ENCODE measurements around the gene FAM107A. TPM values are rescaled to one million over a fixed set of nuclear protein-coding genes. Genes with fewer than 3 reads are reported as not detected.

FAM107A gene
- polyA plus RNA-seq, 1 donor from 2014 or later = 0.16 TPM

DNA sequence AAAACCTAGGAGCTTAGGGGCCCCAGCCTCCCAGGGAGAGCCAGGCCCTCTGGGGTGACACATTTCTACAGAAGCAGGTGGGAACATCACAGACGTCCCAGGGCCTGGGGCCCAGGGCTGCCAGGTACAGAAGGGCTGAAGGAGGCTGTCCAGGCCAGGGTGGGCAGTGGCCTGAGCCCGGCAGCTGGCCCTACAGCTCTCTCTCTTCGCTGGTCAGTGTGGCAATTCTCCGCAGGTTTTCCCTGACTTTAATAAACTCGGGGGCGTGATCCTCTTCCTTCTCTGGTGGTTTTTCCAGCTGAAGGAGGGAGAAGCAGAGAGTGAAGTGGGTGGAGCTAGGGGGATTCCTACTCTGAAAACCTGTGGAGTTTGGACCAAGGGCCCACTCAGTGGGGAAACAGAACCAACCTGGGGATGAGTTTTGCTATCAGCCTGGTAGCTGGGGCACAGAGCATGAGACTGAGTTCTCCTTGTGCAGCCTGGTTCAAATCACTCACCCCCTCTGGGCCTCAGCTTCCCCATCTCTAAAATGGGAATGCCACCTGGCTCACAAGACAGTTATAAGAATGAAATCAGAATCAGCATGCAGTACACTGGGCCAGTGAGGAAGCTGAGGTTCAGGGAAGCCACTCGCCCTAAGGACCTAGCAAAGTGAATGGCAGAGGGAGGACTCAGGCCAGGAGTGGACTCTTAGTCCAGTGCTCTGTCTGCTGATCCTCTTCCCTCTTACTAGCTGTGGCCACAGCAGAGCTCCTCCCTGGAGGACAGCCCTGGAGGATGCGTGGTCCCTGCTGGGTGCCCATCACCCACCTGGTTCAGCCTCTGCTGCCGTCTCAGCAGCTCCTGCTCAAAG is 10.6 kb downstream of the FAM107A start:
- Histone ChIP-seq H3K9ac (ENCODE audit: low read length) (no peak overlapping the region), H3F3A (ENCODE audit: insufficient read depth, low read length, poor library complexity, severe bottlenecking) (no peaks in the 10 kb centered on the region), H3K9me3 (ENCODE audit: low read length) (no peaks in the 10 kb centered on the region), H3K79me2 (replicated peaks; ENCODE audit: insufficient read depth, low read length) (no peaks in the 10 kb centered on the region), H3K27me3 (ENCODE audit: insufficient read depth, low read depth, low read length) (no peaks in the 10 kb centered on the region), H3K36me3 (ENCODE audit: insufficient read depth, low read length) (no peaks in the 10 kb centered on the region), H3K4me3 (ENCODE audit: low read length) (no peak overlapping the region), H3K4me2 (ENCODE audit: low read length) (no peak overlapping the region), H3K9me2 (ENCODE audit: insufficient read depth, low read length) (no peaks in the 10 kb centered on the region), H2AFZ (ENCODE audit: low read depth, low read length) (no peak overlapping the region), H3K27ac (ENCODE audit: low read length) (no peak overlapping the region), H4K20me1 (ENCODE audit: insufficient read depth) (no peaks in the 10 kb centered on the region)
- TF ChIP-seq RAD21 (conservative IDR thresholded peaks at IDR 0.05) (no peak), TAF1 (IDR thresholded peaks at IDR 0.05; ENCODE audit: low read depth) (no peak), EZH2 (IDR thresholded peaks at IDR 0.05; ENCODE audit: borderline replicate concordance, insufficient read depth, low read length, poor library complexity, severe bottlenecking) (no peak), POLR2AphosphoS5 (IDR thresholded peaks at IDR 0.05) (no peak), EP300 (conservative IDR thresholded peaks at IDR 0.05; ENCODE audit: poor library complexity, severe bottlenecking) (no peak)
- TF ChIP-seq, protein P1, sequence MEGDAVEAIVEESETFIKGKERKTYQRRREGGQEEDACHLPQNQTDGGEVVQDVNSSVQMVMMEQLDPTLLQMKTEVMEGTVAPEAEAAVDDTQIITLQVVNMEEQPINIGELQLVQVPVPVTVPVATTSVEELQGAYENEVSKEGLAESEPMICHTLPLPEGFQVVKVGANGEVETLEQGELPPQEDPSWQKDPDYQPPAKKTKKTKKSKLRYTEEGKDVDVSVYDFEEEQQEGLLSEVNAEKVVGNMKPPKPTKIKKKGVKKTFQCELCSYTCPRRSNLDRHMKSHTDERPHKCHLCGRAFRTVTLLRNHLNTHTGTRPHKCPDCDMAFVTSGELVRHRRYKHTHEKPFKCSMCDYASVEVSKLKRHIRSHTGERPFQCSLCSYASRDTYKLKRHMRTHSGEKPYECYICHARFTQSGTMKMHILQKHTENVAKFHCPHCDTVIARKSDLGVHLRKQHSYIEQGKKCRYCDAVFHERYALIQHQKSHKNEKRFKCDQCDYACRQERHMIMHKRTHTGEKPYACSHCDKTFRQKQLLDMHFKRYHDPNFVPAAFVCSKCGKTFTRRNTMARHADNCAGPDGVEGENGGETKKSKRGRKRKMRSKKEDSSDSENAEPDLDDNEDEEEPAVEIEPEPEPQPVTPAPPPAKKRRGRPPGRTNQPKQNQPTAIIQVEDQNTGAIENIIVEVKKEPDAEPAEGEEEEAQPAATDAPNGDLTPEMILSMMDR (IDR thresholded peaks at IDR 0.05; ENCODE audit: poor library complexity, severe bottlenecking) = no peak

DNA sequence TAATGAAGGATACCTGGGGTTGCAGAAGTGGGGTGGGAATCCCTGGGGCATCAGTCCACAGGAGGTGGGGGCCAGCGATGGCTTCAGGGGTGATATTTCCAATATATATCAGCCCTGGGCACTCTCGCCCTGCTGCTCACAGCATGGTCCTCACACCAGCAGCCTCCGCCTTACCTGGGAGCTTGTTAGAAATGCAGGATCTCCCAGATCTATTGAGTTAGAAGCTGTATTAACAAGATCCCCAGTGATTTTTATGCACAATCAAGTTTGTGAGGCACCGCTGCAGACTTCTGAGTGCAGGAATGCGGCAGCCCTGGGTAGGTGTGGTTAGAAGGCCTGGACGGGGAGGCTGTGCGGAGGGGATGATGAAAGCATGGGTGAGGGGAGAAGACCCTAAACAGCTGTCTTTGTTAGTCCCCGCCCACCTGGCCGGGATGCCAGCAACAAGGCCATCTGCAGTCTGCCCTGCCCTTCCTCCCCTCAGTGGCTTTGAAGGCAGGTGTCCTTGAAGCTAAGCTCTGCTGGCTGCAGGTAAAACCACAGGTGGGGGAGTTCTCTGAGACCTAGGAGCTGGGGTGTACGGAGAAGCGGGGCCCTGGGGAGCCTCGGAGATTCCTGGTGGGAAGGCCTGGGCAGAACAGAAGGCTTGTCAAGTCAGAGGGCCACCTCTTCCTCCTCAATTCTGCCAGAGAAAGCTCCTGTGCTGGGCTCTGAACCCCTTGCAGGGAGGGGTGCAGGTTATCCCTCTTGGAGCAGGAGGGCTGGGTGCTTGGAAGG is 11.4 kb downstream of the FAM107A start:
- Histone ChIP-seq H3K36me3 (ENCODE audit: insufficient read depth, low read length) (no peaks in the 10 kb centered on the region), H2AFZ (ENCODE audit: low read depth, low read length) (no peak overlapping the region), H3F3A (ENCODE audit: insufficient read depth, low read length, poor library complexity, severe bottlenecking) (no peaks in the 10 kb centered on the region), H3K79me2 (replicated peaks; ENCODE audit: insufficient read depth, low read length) (no peaks in the 10 kb centered on the region), H3K9me3 (ENCODE audit: low read length) (no peaks in the 10 kb centered on the region), H3K4me2 (ENCODE audit: low read length) (no peak overlapping the region), H3K9ac (ENCODE audit: low read length) (no peak overlapping the region), H3K4me3 (ENCODE audit: low read length) (no peak overlapping the region), H3K27me3 (ENCODE audit: insufficient read depth, low read depth, low read length) (no peaks in the 10 kb centered on the region), H4K20me1 (ENCODE audit: insufficient read depth) (no peaks in the 10 kb centered on the region), H3K9me2 (ENCODE audit: insufficient read depth, low read length) (no peaks in the 10 kb centered on the region), H3K27ac (ENCODE audit: low read length) (no peak overlapping the region)
- TF ChIP-seq, protein P1 (IDR thresholded peaks at IDR 0.05; ENCODE audit: poor library complexity, severe bottlenecking) = no peak
- no peak for TF ChIP-seq EP300 (conservative IDR thresholded peaks at IDR 0.05; ENCODE audit: poor library complexity, severe bottlenecking)
- TF ChIP-seq SMC3 (conservative IDR thresholded peaks at IDR 0.05; ENCODE audit: poor library complexity) = no peak
- TF ChIP-seq POLR2AphosphoS5 (IDR thresholded peaks at IDR 0.05) = no peak
- TF ChIP-seq, protein P2, sequence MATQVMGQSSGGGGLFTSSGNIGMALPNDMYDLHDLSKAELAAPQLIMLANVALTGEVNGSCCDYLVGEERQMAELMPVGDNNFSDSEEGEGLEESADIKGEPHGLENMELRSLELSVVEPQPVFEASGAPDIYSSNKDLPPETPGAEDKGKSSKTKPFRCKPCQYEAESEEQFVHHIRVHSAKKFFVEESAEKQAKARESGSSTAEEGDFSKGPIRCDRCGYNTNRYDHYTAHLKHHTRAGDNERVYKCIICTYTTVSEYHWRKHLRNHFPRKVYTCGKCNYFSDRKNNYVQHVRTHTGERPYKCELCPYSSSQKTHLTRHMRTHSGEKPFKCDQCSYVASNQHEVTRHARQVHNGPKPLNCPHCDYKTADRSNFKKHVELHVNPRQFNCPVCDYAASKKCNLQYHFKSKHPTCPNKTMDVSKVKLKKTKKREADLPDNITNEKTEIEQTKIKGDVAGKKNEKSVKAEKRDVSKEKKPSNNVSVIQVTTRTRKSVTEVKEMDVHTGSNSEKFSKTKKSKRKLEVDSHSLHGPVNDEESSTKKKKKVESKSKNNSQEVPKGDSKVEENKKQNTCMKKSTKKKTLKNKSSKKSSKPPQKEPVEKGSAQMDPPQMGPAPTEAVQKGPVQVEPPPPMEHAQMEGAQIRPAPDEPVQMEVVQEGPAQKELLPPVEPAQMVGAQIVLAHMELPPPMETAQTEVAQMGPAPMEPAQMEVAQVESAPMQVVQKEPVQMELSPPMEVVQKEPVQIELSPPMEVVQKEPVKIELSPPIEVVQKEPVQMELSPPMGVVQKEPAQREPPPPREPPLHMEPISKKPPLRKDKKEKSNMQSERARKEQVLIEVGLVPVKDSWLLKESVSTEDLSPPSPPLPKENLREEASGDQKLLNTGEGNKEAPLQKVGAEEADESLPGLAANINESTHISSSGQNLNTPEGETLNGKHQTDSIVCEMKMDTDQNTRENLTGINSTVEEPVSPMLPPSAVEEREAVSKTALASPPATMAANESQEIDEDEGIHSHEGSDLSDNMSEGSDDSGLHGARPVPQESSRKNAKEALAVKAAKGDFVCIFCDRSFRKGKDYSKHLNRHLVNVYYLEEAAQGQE (IDR thresholded peaks at IDR 0.05; ENCODE audit: borderline replicate concordance) = no peak
- TF ChIP-seq EZH2 (IDR thresholded peaks at IDR 0.05; ENCODE audit: borderline replicate concordance, insufficient read depth, low read length, poor library complexity, severe bottlenecking) = no peak
- TF ChIP-seq TAF1 (IDR thresholded peaks at IDR 0.05; ENCODE audit: low read depth) = no peak
- no peak for TF ChIP-seq RAD21 (conservative IDR thresholded peaks at IDR 0.05)
- no peak for TF ChIP-seq MXI1 (conservative IDR thresholded peaks at IDR 0.05; ENCODE audit: poor library complexity, severe bottlenecking)

All from neural cell (in vitro differentiated cells).